Non-pigmented ciliary epithelial cell (primary cell): ENCODE results near the gene CRHR1.
"Not testable (repeated sequence)": the region's sequence is repeated elsewhere in the genome, so short reads cannot be mapped to it uniquely, and the experiment has no call there.

Source experiments
- DNase-seq: peaks from one replicate; pipeline ENCODE4 v3.0.0-alpha.2; 2010; ENCODE audit warnings: low read depth

CRHR1 gene

DNA sequence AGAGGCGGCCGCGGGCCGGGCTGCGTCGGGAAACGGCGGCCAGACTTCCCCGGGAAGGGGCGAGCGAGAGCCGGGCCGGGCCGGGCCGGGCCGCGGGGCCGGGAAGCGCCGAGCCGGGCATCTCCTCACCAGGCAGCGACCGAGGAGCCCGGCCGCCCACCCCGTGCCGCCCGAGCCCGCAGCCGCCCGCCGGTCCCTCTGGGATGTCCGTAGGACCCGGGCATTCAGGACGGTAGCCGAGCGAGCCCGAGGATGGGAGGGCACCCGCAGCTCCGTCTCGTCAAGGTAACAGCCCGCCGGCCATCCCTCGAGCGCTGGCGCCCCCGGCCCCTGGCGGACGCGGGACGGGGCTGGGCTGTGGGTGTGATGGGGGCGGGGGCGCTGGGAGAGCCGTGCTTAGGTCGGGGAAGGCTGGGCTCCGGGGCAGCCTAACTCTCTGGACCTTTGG is at the start of gene CRHR1:
CRHR1 (plus strand) TSS at position 28 of the 448 bp plus-strand sequence; CDS start at position 253, 225 bp downstream.
- DNase-seq, result no peak

DNA sequence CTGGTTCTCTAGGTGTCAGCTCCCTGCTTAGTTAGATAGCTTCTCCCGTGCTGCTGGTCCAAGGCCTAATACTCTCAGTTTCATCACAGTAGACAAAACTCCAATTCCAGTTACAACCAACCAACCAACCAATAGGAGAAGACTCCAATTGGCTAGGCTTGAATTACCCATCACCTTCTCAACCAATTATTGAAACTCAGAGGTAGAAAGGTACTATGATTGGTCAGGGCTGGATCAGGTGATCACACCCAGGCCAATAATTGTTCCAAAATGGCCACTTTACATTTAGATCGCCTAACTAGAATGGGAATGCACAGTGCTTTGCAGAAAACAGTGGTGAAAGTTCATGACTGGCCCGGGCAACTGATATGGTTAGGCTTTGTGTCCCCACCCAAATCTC is 49.5 kb upstream of the CRHR1 start:
- no peak for DNase-seq

DNA sequence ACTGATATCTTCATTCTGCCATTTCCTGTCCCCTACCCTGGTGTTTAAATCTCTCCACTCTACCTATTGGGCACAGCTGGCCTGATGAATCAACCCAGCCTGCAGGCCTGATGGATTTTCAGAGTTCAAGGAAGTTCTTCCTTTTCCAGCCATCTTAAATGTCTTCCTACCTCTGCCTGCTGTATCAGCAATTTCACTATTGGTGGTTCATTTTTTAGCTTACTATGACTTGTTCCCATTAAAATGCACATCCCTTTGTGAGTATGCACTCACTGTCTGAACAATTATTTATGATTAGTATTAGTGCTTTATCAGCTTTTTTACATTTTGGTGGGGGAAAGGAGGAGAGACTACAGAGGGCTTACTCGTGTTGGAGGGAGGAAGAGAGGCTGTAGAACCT is 48.6 kb upstream of the CRHR1 start:
- no peak for DNase-seq

DNA sequence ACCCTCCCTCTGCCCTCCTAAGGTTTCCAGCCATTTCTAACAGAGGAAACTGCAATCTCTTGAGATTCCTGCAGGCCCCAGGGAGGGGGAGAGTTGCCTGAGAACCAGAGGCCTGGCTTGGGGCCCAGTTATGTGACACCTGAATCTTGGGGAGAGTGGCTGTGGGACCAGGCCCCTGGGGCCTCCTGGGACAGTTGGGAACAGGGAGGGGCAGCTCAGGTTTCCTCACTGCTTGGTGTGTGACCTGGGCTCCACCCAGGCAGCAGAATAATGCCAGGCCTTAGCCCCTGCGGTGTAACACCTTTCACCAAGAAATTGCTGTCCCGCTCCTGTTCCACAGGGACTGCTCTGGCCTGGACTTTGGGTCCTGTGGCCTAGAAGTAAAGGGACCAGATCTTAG is 44.3 kb upstream of the CRHR1 start:
- DNase-seq, result no peak

DNA sequence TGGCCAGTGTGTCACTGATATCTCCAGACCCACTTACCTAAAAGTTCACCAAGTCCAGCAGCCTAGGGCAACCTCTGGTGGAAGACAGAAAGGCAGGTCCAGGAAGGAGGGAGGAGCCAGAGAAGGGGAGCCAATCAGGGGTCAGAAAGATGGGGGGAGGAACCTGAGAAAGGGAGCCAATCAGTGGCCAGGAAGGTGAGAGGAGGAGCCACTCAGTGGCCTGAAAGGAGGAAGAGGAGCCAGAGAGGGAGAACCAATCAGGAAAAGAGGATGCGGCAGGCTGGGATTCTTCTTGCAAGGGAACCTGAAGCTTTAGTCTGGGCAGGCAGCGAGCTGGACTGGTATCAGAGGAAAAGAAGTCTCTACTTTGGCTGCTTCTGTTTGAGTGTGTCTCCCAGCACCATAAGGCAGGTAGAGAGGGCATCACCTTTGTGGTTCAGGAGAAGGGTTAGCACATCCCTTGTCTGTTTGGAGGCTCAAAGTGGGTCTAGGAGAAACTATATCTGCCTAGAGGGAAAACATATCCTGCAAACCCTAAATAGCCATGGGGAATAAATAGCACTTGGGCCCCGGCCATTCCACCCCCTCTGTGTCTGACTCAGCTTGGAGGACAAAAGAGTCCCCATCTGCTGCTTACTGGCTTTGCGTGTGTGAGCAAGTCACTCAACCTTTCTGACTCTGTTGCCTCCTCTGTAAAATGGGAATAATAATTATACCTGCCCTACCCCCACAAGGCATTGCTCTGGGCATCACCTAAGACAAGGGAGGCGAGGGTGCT is 43.4 kb upstream of the CRHR1 start:
- DNase-seq, result no peak

DNA sequence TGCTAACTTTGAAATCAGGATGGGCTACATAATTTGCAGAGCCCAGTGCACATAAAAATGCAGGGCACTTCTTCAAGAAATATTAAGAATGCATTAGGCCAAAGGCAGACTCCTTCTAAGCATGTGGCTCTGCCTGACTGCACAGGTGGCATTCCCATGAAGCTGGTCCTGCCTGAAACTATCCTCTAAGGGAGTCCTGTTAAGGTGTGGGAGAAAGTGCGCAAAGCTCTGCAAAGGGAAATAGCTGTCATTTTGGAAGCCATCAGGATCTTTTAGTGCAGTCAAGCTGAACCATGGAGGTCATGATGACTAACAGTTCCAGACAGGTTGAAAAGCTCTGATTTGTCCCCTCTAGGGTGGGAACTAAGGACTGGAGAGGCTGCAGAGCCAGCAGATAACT is 41.9 kb upstream of the CRHR1 start:
- no peak for DNase-seq

DNA sequence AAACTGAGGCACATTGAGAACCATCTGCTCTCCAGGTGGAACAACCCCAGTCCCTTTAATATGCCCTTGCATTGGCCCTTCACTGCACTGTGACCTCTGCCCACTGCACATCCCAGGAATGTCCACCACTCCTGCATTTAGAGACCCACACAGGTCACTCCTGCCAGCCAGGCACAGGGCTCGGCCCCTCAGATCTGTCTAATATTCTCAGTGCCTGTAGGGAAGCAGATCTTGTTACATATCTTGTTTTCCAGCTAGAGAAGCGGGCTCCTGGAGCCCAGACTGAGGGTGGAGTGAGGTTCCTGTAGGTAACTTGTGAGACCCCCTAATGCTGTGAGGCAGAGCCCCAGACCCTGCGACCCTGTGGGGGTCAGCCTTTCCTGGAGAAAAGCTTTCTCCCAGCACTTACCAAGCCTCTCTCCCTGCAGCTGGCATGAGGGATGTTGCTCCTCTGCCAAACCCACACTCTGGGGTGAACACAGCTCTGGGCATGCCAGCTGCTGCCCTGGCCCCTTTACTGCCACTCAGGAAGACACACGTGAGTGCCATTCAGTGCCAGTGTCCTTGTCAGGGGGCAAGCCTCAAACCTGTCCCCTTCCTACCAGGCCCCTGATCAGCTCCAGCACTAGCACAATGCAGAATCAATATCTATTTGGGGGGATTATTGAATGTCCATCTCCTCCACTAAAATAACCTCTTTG is 40.3 kb upstream of the CRHR1 start:
- DNase-seq, result no peak

DNA sequence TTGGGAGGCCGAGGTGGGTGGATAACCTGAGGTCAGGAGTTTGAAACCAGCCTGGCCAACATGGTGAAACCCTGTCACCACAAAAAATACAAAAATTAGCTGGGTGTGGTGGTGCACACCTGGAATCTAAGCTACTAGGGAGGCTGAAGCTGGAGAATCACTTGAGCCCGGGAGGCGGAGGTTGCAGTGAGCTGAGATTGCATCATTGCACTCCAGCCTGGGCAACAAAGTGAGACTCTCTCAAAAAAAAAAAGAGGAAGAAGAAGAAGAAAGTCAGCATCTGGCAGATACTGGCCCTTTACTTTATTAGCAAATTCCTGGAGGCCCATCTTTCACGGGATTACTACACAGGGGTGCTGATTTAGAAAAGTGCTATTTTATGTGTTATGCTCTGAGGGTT is 39.3 kb upstream of the CRHR1 start:
- not testable (repeated sequence) for DNase-seq

DNA sequence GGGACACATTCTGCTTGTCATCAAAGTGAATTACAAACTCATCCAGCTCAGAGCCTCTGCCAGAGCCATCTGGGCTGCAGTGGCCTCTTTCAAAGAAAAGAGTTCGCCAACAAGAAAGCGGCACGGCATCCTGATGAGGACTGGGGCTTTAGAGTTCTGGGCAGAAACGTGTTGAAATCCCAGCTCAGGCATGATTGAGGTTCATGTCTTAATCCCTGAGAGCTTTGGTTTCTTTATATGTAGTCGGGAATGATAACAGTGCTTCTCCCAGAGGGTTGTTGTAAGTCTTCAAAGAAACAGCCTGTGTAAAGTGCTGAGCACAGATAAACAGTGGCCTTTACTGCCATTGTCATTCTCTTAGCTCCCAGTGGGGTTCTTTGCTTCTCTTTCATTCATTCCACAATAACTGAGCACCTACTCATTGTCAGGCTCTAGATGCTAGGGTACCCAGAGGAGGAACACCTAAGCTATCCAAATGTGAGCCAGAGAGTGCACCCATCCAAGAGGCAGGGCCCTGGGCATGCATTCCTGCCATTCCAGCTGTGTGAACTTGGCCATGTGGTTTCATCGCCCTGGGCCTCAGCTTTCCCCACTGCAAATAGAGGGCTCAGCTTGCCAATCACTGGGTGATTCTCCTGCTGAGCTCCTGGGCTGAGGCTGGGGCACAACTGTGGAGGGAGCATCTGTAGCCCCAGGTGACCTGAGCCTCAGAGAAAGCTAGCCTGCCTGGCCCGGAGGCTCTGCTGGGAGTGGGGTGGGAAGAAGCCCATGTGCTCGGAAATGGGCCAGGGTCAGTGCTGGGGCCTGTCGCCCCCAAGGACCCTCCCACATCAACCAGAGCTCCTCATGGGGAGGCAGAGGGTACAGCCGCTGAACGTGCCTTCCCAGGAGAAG is 38.3 kb upstream of the CRHR1 start:
- no peak for DNase-seq

DNA sequence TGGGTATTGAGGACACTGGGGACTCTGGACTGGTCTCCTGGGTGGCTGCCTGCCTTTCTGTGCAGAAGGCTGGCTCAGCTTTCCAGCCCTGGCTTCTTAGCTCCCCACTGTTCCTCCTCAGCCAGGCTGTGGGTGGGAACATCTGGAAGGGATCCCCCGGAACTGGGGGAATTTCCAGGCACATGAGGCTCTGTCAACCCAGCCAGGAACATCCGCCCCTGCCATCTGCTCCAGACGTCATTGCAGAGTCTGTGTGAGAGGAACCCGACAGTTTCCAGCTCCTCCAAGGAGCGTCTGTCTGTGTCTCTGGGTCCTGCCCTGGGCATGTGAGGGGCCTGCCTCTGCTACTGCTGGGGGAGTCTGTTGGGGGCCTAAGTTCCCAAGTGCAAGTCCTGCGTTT is 36.2 kb upstream of the CRHR1 start:
- no peak for DNase-seq

DNA sequence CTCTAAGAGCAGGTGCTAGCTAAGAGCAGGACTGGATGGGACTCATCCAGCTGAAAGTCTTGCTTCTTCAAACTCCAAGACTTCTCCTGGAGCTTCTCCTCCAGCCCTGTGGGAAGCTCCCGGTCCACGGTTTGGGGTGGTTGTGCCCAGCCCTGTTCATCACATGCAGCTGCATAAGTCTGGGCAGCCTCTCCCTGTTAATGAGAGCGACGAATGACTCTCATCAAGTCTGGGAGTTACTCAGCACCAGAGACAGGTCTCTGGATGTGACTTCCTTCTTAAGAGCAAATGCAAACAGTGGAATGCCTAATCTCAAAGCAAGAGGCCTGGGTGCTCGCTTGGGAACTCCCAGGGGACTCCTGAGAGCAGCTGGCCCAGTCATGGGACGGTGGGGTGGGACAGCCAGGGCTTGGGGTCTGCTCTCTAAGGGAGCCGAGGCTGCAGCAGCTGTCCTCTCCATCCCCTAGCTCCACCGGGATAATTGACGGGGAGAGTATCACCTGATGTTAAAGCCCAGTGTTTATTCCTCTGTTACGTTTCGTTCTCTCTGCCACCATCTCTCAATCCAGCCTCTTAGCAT is 35.3 kb upstream of the CRHR1 start:
- no peak for DNase-seq

DNA sequence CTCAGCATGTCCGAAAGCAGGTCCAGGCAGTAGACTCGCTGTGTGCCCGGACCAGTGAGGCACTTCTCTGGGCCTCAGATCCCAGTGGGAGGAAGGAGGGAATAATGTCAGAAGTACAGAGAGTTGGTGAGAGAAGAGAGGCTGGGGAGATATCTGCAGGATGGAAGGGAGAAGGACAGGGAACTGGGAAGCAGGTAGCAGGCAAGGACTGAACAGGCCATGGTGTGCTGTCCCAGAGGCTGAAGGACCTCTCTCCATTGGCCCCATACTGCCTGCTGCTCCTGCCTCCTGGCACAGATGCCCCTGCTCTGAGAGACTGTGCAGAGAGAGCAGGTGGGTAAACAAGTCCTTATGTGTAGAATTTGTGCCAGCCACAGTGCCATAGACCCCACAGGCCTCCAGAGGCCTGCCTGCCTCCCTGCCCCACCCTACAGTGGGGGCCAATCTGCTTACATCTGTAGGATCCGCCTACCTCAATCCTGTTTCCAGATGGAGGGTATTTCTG is 34.2 kb upstream of the CRHR1 start:
- DNase-seq, result no peak

DNA sequence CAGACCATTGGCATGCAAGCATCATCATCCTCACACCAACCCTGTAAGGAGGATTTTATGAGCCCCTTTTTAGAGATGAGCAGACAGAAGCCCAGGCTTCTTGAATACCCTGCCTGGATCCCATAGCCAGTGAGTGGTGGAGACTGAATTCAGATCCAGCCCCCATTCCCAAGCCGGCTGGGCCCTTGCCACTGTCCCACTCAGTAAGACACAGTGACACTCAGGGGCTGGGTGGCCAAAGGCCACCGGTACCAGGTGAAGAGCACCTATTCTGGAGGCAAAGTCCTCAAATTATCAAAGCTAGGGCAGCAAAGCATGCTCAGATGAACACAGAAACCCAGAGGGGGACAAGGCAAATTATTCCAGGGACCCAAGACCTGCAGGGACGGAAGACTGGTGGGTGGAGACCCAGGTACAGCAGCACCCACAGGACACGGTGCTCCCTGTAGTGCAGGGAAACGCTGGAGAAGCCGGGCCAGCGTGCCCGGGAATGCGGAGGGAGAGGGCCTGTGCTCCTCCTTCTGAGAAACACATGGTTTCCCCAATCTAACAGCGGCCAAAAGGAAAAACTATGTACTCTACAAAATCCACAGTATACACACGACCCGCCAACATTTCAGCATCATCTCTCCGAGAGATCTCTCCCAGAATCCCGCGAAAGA is 33.2 kb upstream of the CRHR1 start:
- DNase-seq, result no peak

DNA sequence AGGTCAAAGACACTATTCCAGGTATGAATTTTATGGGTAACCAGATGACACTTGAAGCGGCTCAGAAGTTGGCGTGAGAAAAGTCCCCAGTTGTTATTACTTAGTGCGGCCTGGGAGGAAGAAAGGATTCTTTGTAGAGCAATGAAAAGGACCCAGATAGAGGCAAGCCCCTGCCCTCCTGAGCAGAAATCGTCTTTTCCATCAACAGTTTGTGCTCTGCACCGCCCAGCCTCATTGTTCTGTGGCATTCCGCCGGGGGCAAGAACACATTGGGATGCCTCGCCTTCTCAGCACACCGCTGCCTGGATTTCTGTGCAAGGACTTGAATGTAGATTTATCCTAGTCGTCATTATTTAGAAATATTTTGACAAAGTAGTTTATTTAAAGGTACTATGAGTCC is 32.7 kb upstream of the CRHR1 start:
- DNase-seq, result no peak

DNA sequence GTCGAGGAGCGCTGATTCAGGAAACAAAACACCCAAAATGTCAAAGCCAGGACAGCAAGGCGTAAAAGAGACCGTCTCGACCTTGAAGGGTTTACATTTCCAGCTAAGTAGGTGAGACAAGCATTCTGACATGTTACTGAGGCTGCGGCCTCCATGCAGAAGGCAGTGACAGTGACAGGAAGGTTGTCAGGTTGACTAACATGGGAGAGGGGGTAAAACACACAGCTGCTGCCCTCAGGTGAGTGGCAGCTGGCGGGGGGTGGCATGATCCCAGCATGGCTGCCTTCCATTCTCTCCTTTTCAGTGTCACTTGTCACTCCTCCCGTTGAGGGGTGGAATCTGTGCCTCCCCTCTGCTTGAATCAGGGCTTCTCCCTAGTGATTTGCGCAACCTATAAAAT is 31.9 kb upstream of the CRHR1 start:
- no peak for DNase-seq

DNA sequence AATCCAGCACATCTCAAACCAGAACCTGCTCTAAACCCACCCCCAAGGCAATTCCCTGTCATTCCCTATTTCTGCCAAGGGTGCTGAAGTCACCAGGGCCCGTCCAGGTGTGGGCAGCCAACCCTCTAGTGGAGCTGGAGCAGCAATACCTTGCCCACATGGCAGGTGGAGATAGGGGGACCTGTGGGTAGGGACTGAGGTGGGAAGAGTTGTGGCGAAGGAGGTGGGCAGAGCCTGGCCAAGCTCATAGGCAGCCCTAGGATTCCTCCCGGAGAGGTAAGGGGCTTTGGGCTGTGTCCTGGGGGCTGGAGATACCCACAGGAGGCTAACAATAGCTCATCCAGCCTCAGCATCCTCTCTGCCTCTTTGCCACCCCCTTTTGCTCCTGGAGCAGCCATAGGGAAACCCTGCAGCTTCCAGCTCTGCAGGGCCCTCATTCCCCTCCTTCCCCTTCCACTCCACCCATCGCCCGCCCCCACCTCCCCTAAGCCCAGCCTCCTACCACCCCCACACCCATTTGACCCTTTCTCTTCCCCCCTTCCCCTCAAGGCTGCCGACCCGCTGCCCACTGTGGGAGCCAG is 30.4 kb upstream of the CRHR1 start:
- no peak for DNase-seq

DNA sequence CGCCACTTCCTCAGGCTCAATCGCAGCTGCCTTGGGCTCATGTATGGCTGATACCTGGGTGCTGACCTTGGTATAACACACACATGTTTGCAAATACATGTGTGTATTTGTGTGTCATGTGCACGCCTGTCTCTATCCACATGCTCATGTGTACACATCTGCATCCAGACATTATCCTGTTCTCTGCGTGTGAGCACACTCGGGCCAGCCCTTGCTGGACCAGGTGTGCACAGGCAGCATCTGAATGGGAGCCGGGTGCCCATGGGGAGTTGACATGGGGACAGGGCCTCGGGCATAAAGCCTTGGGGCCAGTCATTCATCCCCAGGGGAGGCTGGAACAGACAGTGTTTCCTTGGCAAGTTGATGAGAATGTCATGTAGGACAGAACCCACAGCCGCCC is 29.1 kb upstream of the CRHR1 start:
- DNase-seq, result no peak

DNA sequence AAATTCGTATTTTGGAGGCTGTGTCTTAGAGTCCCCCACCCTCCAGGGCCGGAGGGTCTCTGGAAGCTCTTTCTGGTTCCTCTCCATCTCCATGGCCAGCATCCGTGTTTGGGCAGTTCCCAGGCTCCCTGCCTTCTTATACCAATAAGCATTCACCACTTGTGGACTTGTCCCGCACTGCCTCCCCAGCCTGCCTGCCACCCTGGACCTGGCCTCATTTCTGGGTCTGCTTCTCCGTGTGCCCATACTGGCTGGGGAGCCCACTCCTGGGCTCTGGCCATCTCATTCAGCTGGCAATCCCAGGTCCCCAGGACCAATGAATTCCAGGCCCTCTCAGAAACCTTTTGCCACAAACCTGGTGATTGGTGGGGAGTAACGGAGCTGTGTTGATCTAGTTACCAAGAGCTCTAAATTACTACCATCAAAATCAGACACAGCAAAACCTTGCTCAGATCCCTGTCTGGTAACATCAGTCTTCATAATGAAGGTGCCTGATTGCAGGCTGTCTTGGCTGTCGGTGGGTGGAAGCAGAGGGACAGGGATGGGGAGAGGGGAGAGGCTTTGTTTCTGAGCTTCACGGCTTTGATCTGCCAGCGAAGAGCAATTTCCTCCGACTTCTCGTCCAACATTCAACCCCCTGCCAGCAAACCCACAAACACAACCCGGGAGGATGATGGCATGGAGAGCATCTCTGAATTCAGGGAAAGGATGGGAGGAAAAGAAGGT is 27.7 kb upstream of the CRHR1 start:
- no peak for DNase-seq

DNA sequence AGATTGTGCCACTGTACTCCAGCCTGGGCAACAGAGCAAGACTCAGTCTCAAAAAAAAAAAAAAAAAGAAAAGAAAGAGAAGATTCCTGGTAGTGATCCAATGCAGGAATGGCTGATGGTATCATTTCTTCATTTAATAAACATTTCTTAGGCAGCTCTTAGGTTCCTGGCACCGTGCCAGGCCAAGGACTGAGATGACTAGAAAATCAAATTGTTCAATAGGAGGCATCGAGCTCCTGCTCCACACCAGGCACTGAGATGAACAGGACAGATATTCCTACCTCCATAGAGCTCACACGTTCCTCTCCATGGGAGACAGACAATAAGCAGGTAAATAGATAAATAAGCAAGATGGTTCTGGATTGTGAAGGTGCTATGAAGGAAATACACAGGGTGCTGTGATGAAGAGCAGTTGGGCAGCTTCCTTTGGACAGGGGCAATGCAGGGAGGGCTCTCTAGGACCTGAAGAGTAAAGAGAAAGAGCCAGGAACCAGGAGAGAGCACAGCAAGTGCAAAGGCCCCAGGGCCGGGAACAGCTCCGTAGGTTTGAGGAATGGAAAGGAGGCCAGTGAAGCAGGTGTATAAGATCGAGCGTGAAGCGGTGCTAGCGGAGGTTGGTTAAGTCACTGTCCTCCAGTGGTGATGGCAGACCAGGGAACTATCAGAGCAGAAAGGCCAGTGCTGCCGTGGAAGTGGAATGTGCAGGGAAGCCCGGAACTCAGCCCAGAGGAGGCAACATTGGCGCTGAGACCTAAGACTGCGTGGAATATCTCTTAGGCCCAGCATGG is 26.5 kb upstream of the CRHR1 start:
- no peak for DNase-seq

DNA sequence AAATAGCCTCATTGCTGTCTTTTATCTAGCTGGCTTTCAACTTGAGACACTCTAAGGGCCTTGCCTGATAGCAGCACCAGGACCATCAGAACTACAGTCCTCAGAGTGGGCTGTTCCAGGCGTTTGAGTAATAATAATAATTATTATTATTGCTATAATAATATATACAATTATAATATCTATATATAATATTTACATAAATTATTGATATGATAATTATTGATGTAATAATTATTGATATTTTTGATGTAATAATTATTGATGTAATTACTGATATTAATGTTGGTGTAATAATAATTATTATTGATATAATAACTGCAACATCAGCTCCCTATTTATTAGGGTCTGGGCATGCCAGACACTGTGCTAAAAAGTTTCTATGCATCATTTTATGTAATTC is 25.6 kb upstream of the CRHR1 start:
- no peak for DNase-seq
